ENCODE results near the gene PSMD1. TPM values are rescaled to one million over a fixed set of nuclear protein-coding genes. Genes with fewer than 3 reads are reported as not detected.
A peak's percentile ranks its signal among the peaks of the same experiment; 100 is the strongest.

Gene PSMD1
- 139 TPM for polyA plus RNA-seq (2013, experiment 1 of 4)
- 133 TPM for polyA plus RNA-seq (2013, experiment 2 of 4)
- polyA plus RNA-seq (2013, experiment 3 of 4) = 92.0 TPM
- 110 TPM for polyA plus RNA-seq (2013, experiment 4 of 4)

GRCh38 chr2:231056453-231057416 is at the start of gene PSMD1:
Gene PSMD1 (plus strand): TSS chr2:231056867. CDS start chr2:231057026, 159 bp downstream.
- Histone ChIP-seq H3K36me3 (ENCODE audit: control insufficient read depth, insufficient read depth, low read length) (no peaks in the 10 kb centered on the region), H3K4me3 (ENCODE audit: insufficient read depth, low read depth, low read length) (peak within 1 kb of the TSS; percentile 90), H3K27me3 (ENCODE audit: control insufficient read depth, insufficient read depth, low read length, poor library complexity, severe bottlenecking) (peaks cover 28% of the 10 kb centered on the region), H3K9me3 (ENCODE audit: control insufficient read depth, low read length) (no peaks in the 10 kb centered on the region), H3K27ac (ENCODE audit: insufficient read depth, low read depth, low read length, poor library complexity, severe bottlenecking) (peak within 1 kb of the TSS; percentile 94), H3K4me1 (ENCODE audit: control insufficient read depth, insufficient read depth, low read length) (peaks cover 7% of the 10 kb centered on the region)
- WGBS, 2 experiments = 1% methylated on average over 73 of the region's 73 CpGs

GRCh38 chr2:231007286-231008098 is 49.2 kb upstream of the PSMD1 start:
- WGBS, 2 experiments = 82 to 86% methylated on average over 10 of the region's 10 CpGs
- H3K4me1 ChIP-seq (ENCODE audit: control insufficient read depth, insufficient read depth, low read length) = no peaks in the 10 kb centered on the region
- H3K27ac ChIP-seq (ENCODE audit: insufficient read depth, low read depth, low read length, poor library complexity, severe bottlenecking) = no peak overlapping the region
- no peaks in the 10 kb centered on the region for H3K36me3 ChIP-seq (ENCODE audit: control insufficient read depth, insufficient read depth, low read length)
- H3K4me3 ChIP-seq (ENCODE audit: insufficient read depth, low read depth, low read length) = no peak overlapping the region
- H3K27me3 ChIP-seq (ENCODE audit: control insufficient read depth, insufficient read depth, low read length, poor library complexity, severe bottlenecking) = no peaks in the 10 kb centered on the region
- H3K9me3 ChIP-seq (ENCODE audit: control insufficient read depth, low read length) = no peaks in the 10 kb centered on the region

- H3K9me3 ChIP-seq (ENCODE audit: control insufficient read depth, low read length) = no peaks in the 10 kb centered on the region
- no peaks in the 10 kb centered on the region for H3K36me3 ChIP-seq (ENCODE audit: control insufficient read depth, insufficient read depth, low read length)
- no peak overlapping the region for H3K4me3 ChIP-seq (ENCODE audit: insufficient read depth, low read depth, low read length)
- no peak overlapping the region for H3K27ac ChIP-seq (ENCODE audit: insufficient read depth, low read depth, low read length, poor library complexity, severe bottlenecking)
- no peaks in the 10 kb centered on the region for H3K27me3 ChIP-seq (ENCODE audit: control insufficient read depth, insufficient read depth, low read length, poor library complexity, severe bottlenecking)
- H3K4me1 ChIP-seq (ENCODE audit: control insufficient read depth, insufficient read depth, low read length) = no peaks in the 10 kb centered on the region
- 92 to 96% methylated on average over 6 of the region's 6 CpGs for whole genome bisulfite sequencing, 2 experiments
Observed at GRCh38 chr2:231008131-231008530, 48.5 kb upstream of the PSMD1 start.

GRCh38 chr2:231009236-231009919 is 47.3 kb upstream of the PSMD1 start:
- Histone ChIP-seq H3K4me3 (ENCODE audit: insufficient read depth, low read depth, low read length) (no peak overlapping the region), H3K9me3 (ENCODE audit: control insufficient read depth, low read length) (no peaks in the 10 kb centered on the region), H3K27ac (ENCODE audit: insufficient read depth, low read depth, low read length, poor library complexity, severe bottlenecking) (no peak overlapping the region), H3K4me1 (ENCODE audit: control insufficient read depth, insufficient read depth, low read length) (no peaks in the 10 kb centered on the region), H3K36me3 (ENCODE audit: control insufficient read depth, insufficient read depth, low read length) (no peaks in the 10 kb centered on the region), H3K27me3 (ENCODE audit: control insufficient read depth, insufficient read depth, low read length, poor library complexity, severe bottlenecking) (no peaks in the 10 kb centered on the region)
- 85 to 91% methylated on average over 14 of the region's 14 CpGs for WGBS, 2 experiments

GRCh38 chr2:231010201-231010730 is 46.4 kb upstream of the PSMD1 start:
- Histone ChIP-seq H3K9me3 (ENCODE audit: control insufficient read depth, low read length) (no peaks in the 10 kb centered on the region), H3K4me3 (ENCODE audit: insufficient read depth, low read depth, low read length) (no peak overlapping the region), H3K27me3 (ENCODE audit: control insufficient read depth, insufficient read depth, low read length, poor library complexity, severe bottlenecking) (no peaks in the 10 kb centered on the region), H3K36me3 (ENCODE audit: control insufficient read depth, insufficient read depth, low read length) (no peaks in the 10 kb centered on the region), H3K27ac (ENCODE audit: insufficient read depth, low read depth, low read length, poor library complexity, severe bottlenecking) (no peak overlapping the region), H3K4me1 (ENCODE audit: control insufficient read depth, insufficient read depth, low read length) (no peaks in the 10 kb centered on the region)
- 76 to 81% methylated on average over 2 of the region's 2 CpGs for WGBS, 2 experiments

- H3K9me3 ChIP-seq (ENCODE audit: control insufficient read depth, low read length) = no peaks in the 10 kb centered on the region
- H3K27me3 ChIP-seq (ENCODE audit: control insufficient read depth, insufficient read depth, low read length, poor library complexity, severe bottlenecking) = no peaks in the 10 kb centered on the region
- 71 to 75% methylated on average over 2 of the region's 2 CpGs for WGBS, 2 experiments
Observed at GRCh38 chr2:231011526-231011925, 45.1 kb upstream of the PSMD1 start.

GRCh38 chr2:231012463-231012862 is 44.2 kb upstream of the PSMD1 start:
- 90 to 96% methylated on average over 2 to 3 of the region's 3 CpGs for WGBS, 2 experiments
- no peak overlapping the region for H3K27ac ChIP-seq (ENCODE audit: insufficient read depth, low read depth, low read length, poor library complexity, severe bottlenecking)
- no peaks in the 10 kb centered on the region for H3K36me3 ChIP-seq (ENCODE audit: control insufficient read depth, insufficient read depth, low read length)
- no peaks in the 10 kb centered on the region for H3K9me3 ChIP-seq (ENCODE audit: control insufficient read depth, low read length)
- H3K4me3 ChIP-seq (ENCODE audit: insufficient read depth, low read depth, low read length) = no peak overlapping the region
- no peaks in the 10 kb centered on the region for H3K27me3 ChIP-seq (ENCODE audit: control insufficient read depth, insufficient read depth, low read length, poor library complexity, severe bottlenecking)
- no peaks in the 10 kb centered on the region for H3K4me1 ChIP-seq (ENCODE audit: control insufficient read depth, insufficient read depth, low read length)

More at GRCh38 chr2:231011526-231011925, 45.1 kb upstream of the PSMD1 start:
- Histone ChIP-seq H3K4me3 (ENCODE audit: insufficient read depth, low read depth, low read length) (no peak overlapping the region), H3K36me3 (ENCODE audit: control insufficient read depth, insufficient read depth, low read length) (no peaks in the 10 kb centered on the region), H3K4me1 (ENCODE audit: control insufficient read depth, insufficient read depth, low read length) (no peaks in the 10 kb centered on the region), H3K27ac (ENCODE audit: insufficient read depth, low read depth, low read length, poor library complexity, severe bottlenecking) (no peak overlapping the region)

- Histone ChIP-seq H3K27ac (ENCODE audit: insufficient read depth, low read depth, low read length, poor library complexity, severe bottlenecking) (no peak overlapping the region), H3K36me3 (ENCODE audit: control insufficient read depth, insufficient read depth, low read length) (no peaks in the 10 kb centered on the region), H3K27me3 (ENCODE audit: control insufficient read depth, insufficient read depth, low read length, poor library complexity, severe bottlenecking) (no peaks in the 10 kb centered on the region), H3K4me1 (ENCODE audit: control insufficient read depth, insufficient read depth, low read length) (no peaks in the 10 kb centered on the region), H3K9me3 (ENCODE audit: control insufficient read depth, low read length) (no peaks in the 10 kb centered on the region), H3K4me3 (ENCODE audit: insufficient read depth, low read depth, low read length) (no peak overlapping the region)
- WGBS, 2 experiments = 65 to 70% methylated on average over 1 to 3 of the region's 3 CpGs
Observed at GRCh38 chr2:231013820-231014219, 42.8 kb upstream of the PSMD1 start.

- no peaks in the 10 kb centered on the region for H3K4me1 ChIP-seq (ENCODE audit: control insufficient read depth, insufficient read depth, low read length)
- no peaks in the 10 kb centered on the region for H3K27me3 ChIP-seq (ENCODE audit: control insufficient read depth, insufficient read depth, low read length, poor library complexity, severe bottlenecking)
- peak overlapping the region; percentile 45 for H3K27ac ChIP-seq (ENCODE audit: insufficient read depth, low read depth, low read length, poor library complexity, severe bottlenecking)
- 49 to 59% methylated on average over 7 of the region's 7 CpGs for WGBS, 2 experiments
- H3K36me3 ChIP-seq (ENCODE audit: control insufficient read depth, insufficient read depth, low read length) = no peaks in the 10 kb centered on the region
- no peaks in the 10 kb centered on the region for H3K9me3 ChIP-seq (ENCODE audit: control insufficient read depth, low read length)
- no peak overlapping the region for H3K4me3 ChIP-seq (ENCODE audit: insufficient read depth, low read depth, low read length)
Observed at GRCh38 chr2:231015478-231015877, 41.2 kb upstream of the PSMD1 start.
